Measurements from ENCODE around the gene CCNH. TPM values are rescaled to one million over a fixed set of nuclear protein-coding genes. Genes with fewer than 3 reads are reported as not detected.

Gene CCNH
- total and polyA plus RNA-seq, 9 of the 15 experiments (the other 6 are each of a cell fraction or from before 2014, with no cell fraction given) = 100 to 213 (median 150) TPM

DNA sequence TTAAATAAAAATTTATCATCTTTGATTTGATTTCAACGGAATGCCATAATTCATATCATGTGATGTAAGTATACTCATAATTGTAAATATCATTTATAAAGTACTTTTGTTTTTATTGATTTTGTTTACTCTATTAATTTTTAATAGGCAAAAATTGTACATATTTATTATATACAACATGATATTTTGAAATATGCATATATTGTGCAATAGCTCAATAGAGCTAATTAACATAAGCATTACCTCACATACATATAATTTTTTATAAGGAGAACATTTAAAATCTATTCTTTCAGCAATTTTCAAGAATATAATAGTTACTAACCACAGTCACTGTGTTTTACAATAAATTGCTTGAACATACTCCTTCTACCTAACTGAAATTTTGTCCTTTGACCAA is 25.0 kb upstream of the CCNH start:
- ATAC-seq (no peak), FAIRE-seq (no peak), DNase-seq (ENCODE audit: extremely low read depth in 1 of 4, low spot score in 3 of 4) (no peak)
- in situ Hi-C loops (cut with MboI) (no loop called here), intact Hi-C loops (cut with micrococcal nuclease) (no loop called here)
- Histone ChIP-seq H3K9me3 (replicated peaks; ENCODE audit: control insufficient read depth, insufficient read depth, low read depth, low read length) (no peaks in the 10 kb centered on the region), H3K4me3 (no peak overlapping the region), H3K79me2 (ENCODE audit: control insufficient read depth, insufficient read depth, low read length) (no peaks in the 10 kb centered on the region), H3K36me3 (ENCODE audit: control insufficient read depth, insufficient read depth, low read length) (no peaks in the 10 kb centered on the region), H3K9ac (ENCODE audit: insufficient read depth in 1 of 2, low read depth in 2 of 2, low read length in 2 of 2) (no peak overlapping the region), H3K27me3 (ENCODE audit: control insufficient read depth in 2 of 2, insufficient read depth in 2 of 2, low read length in 2 of 2) (no peaks in the 10 kb centered on the region), H3K4me2 (ENCODE audit: insufficient read depth, low read length) (no peak overlapping the region), H2AFZ (ENCODE audit: low read depth, low read length) (no peak overlapping the region), H3K27ac (ENCODE audit: extremely low read depth, low read depth, low read length) (no peak overlapping the region), H3K4me1 (replicated peaks in 1 of 2; ENCODE audit: control insufficient read depth in 2 of 2, insufficient read depth in 2 of 2, low read length in 2 of 2) (no peaks in the 10 kb centered on the region), H3K9me1 (ENCODE audit: control insufficient read depth, insufficient read depth, low read length) (no peaks in the 10 kb centered on the region), H4K20me1 (replicated peaks; ENCODE audit: control insufficient read depth, insufficient read depth, low read length) (no peaks in the 10 kb centered on the region)
- TF ChIP-seq TCFL5 (CRISPR knock-in tag; conservative IDR thresholded peaks at IDR 0.05) = no peak
- no peak for TF ChIP-seq POLR2AphosphoS5 (IDR thresholded peaks at IDR 0.05; ENCODE audit: control insufficient read depth, insufficient read depth, low read depth, low read length)
- no peak for TF ChIP-seq RBBP5 (IDR thresholded peaks at IDR 0.05; ENCODE audit: borderline replicate concordance, insufficient read depth, low read length, poor library complexity, severe bottlenecking)
- no peak for TF ChIP-seq TCF3 (CRISPR knock-in tag; IDR thresholded peaks at IDR 0.05)
- peak; percentile 79 for TF ChIP-seq CEBPB (tag; IDR thresholded peaks at IDR 0.05)
- TF ChIP-seq CEBPG (CRISPR knock-in tag; IDR thresholded peaks at IDR 0.05) = no peak
- TF ChIP-seq CEBPG (tag; conservative IDR thresholded peaks at IDR 0.05 in 1 of 2, IDR thresholded peaks at IDR 0.05 in 1 of 2) = peak; percentile 20 to 88; a peak in 3 of 4 replicates
- 0% methylated on average over 1 of the region's 1 CpG for WGBS (ENCODE audit: insufficient coverage, low coverage, missing lambda C conversion rate)
- ChIA-PET POLR2A (no interaction called here), CTCF (ENCODE audit: low intra/inter-chr PET ratio) (no interaction called here)
- BruUV-seq (replicated peaks) = no TSS peak

Measured in K562 (cell line).